Liver (tissue), 9 donors: ENCODE results near the gene INPP5A. TPM values are rescaled to one million over a fixed set of nuclear protein-coding genes. Genes with fewer than 3 reads are reported as not detected.

ENCODE experiments used
- DNase-seq: peaks from one replicate; pipeline ENCODE4 v3.0.0-alpha.2; 2017; ENCODE audit warnings: low spot score
- H3K27ac ChIP-seq, 2 donors: one replicate each; pipeline ENCODE4 v1.7.0; 2013; ENCODE audit warnings: inconsistent platforms in 2 of 2, low read length in 2 of 2, control low read depth in 1 of 2, low read depth in 1 of 2, mild to moderate bottlenecking in 1 of 2
- H3K27me3 ChIP-seq, 4 donors: one replicate each; pipeline versions ENCODE4 v1.6.1 to v1.7.0; 2013; ENCODE audit warnings: low read length in 3 of 4, inconsistent platforms in 1 of 4, mild to moderate bottlenecking in 1 of 4, moderate library complexity in 1 of 4; ENCODE audit not compliant: control insufficient read depth in 4 of 4, insufficient read depth in 4 of 4
- H3K36me3 ChIP-seq, 4 donors: one replicate each; pipeline versions ENCODE4 v1.6.1 to v1.7.0; 2013; ENCODE audit warnings: low read length in 3 of 4, mild to moderate bottlenecking in 3 of 4, low read depth in 1 of 4, moderate library complexity in 1 of 4; ENCODE audit not compliant: control insufficient read depth in 4 of 4, insufficient read depth in 3 of 4
- H3K4me1 ChIP-seq, 4 donors: one replicate each; pipeline versions ENCODE4 v1.6.1 to v1.7.0; 2013; ENCODE audit warnings: low read length in 3 of 4, mild to moderate bottlenecking in 3 of 4, moderate library complexity in 1 of 4; ENCODE audit not compliant: control insufficient read depth in 4 of 4, insufficient read depth in 4 of 4
- H3K4me3 ChIP-seq, 3 donors: one replicate each; pipeline versions ENCODE4 v1.6.1 to v1.7.0; 2013; ENCODE audit warnings: low read length in 3 of 3, control low read depth in 1 of 3, low read depth in 1 of 3, mild to moderate bottlenecking in 1 of 3
- H3K9ac ChIP-seq, 2 donors: one replicate each; pipeline ENCODE4 v1.7.0; 2013; ENCODE audit warnings: low read length in 2 of 2, mild to moderate bottlenecking in 2 of 2, moderate library complexity in 2 of 2, control low read depth in 1 of 2, low read depth in 1 of 2
- H3K9me3 ChIP-seq, 4 donors: one replicate each; pipeline versions ENCODE4 v1.6.1 to v1.7.0; 2013; ENCODE audit warnings: low read length in 3 of 4; ENCODE audit not compliant: control insufficient read depth in 4 of 4
- ATF3 ChIP-seq: IDR thresholded peaks from 2 replicates; pipeline ENCODE4 v1.6.1; 2016; ENCODE audit warnings: antibody characterized with exemption
- CTCF ChIP-seq: fragments of 150-350 bp; IDR thresholded peaks from 2 replicates; pipeline ENCODE4 v1.5.1; 2017; ENCODE audit warnings: improper control_type of control experiment, low read depth, low read length; ENCODE audit not compliant: missing input control
- EGR1 ChIP-seq, 2 donors: IDR thresholded peaks; 2 replicates each; pipeline ENCODE4 v1.6.1; 2016 to 2018; ENCODE audit warnings: antibody characterized with exemption in 2 of 2, low read depth in 2 of 2
- FOXA1 ChIP-seq: IDR thresholded peaks from 2 replicates; pipeline ENCODE4 v1.6.1; 2016; ENCODE audit warnings: antibody characterized with exemption
- FOXA2 ChIP-seq: IDR thresholded peaks from 2 replicates; pipeline ENCODE4 v1.6.1; 2016; ENCODE audit warnings: antibody characterized with exemption
- GABPA ChIP-seq, 2 donors: IDR thresholded peaks in 1 of 2; conservative IDR thresholded peaks in 1 of 2; 2 replicates each; pipeline ENCODE4 v1.6.1; 2016; ENCODE audit warnings: antibody characterized with exemption in 2 of 2, mild to moderate bottlenecking in 1 of 2, moderate library complexity in 1 of 2
- HNF4A ChIP-seq, 2 donors: conservative IDR thresholded peaks; 2 replicates each; pipeline ENCODE4 v1.6.1; 2016; ENCODE audit warnings: antibody characterized with exemption in 2 of 2, mild to moderate bottlenecking in 2 of 2
- HNF4G ChIP-seq: IDR thresholded peaks from 2 replicates; pipeline ENCODE4 v1.6.1; 2016; ENCODE audit warnings: antibody characterized with exemption
- JUND ChIP-seq, 2 donors: IDR thresholded peaks; 2 replicates each; pipeline ENCODE4 v1.6.1; 2016; ENCODE audit warnings: antibody characterized with exemption in 2 of 2
- MAX ChIP-seq: IDR thresholded peaks from 2 replicates; pipeline ENCODE4 v1.6.1; 2016; ENCODE audit warnings: antibody characterized with exemption
- REST ChIP-seq: IDR thresholded peaks from 2 replicates; pipeline ENCODE4 v1.6.1; 2016; ENCODE audit warnings: antibody characterized with exemption, mild to moderate bottlenecking
- RXRA ChIP-seq, 2 donors: IDR thresholded peaks; 2 replicates each; pipeline ENCODE4 v1.6.1; 2017 to 2018; ENCODE audit warnings: antibody characterized with exemption in 2 of 2, mild to moderate bottlenecking in 1 of 2
- SP1 ChIP-seq: IDR thresholded peaks from 2 replicates; pipeline ENCODE4 v1.6.1; 2018; ENCODE audit warnings: antibody characterized with exemption, mild to moderate bottlenecking
- YY1 ChIP-seq: IDR thresholded peaks from 2 replicates; pipeline ENCODE4 v1.6.1; 2016; ENCODE audit warnings: antibody characterized with exemption, mild to moderate bottlenecking
- WGBS: extraction: QIAGEN DNeasy Blood & Tissue Kit; methylation state at CpG from one replicate; pipeline ENCODE4 v1.1.7; 2013; 5-methylcytosine and 5-hydroxymethylcytosine counted together
- polyA plus RNA-seq, 2 donors: library from polyadenylated mRNA; stranded (reverse) in 1 of 2; unstranded in 1 of 2; fragments of 200-250 nt in 1 of 2; fragments of >200 nt in 1 of 2; fragmentation: Nextera tagmentation in 1 of 2; extraction: Ambion mirVana in 1 of 2; gene quantifications; one replicate each; pipeline versions ENCODE4 v1.2.1 to v1.2.3, GENCODE V29; 2013 to 2015
- total RNA-seq, 2 donors: library from RNA; depleted of rRNA; stranded (reverse); fragments of >200 nt; gene quantifications; one replicate each; pipeline ENCODE4 v1.2.3, GENCODE V29; 2014
- donor health status: healthy.
- donor health status: healthy.
- donor health status: healthy.
- donor health status: healthy.
- donor health status: healthy.

INPP5A gene
- total and polyA plus RNA-seq, 4 donors: 4.3 to 26.5 (median 10.9) TPM

GRCh38 chr10:132538031-132538789 lies 623 bp downstream of the INPP5A start:
- peaks cover 11 to 51% (median 41%) of the 10 kb centered on the region in 4 donors for H3K4me1 ChIP-seq
- H3K9ac ChIP-seq: peak overlapping the region; percentile 89 to 97
- no peak for DNase-seq
- no peaks in the 10 kb centered on the region for H3K27me3 ChIP-seq
- no peaks in the 10 kb centered on the region for H3K9me3 ChIP-seq
- H3K27ac ChIP-seq: peak overlapping the region; percentile 52 to 74
- 4% methylated on average over 42 of the region's 42 CpGs for WGBS
- TF ChIP-seq YY1 (no peak), ATF3 (no peak), FOXA1 (no peak), REST (no peak), RXRA (IDR thresholded peaks at IDR 0.05) (no peak), CTCF (no peak), MAX (no peak), EGR1 (IDR thresholded peaks at IDR 0.05; ENCODE audit: low read depth in 2 of 2) (no peak), GABPA (IDR thresholded peaks at IDR 0.05 in 1 of 2, conservative IDR thresholded peaks at IDR 0.05 in 1 of 2) (no peak), FOXA2 (no peak), HNF4A (conservative IDR thresholded peaks at IDR 0.05) (no peak)
- H3K36me3 ChIP-seq: no peaks in the 10 kb centered on the region
- peak overlapping the region; percentile 54 to 80 (median 75) for H3K4me3 ChIP-seq

- no peaks in the 10 kb centered on the region for H3K9me3 ChIP-seq
- TF ChIP-seq HNF4A (conservative IDR thresholded peaks at IDR 0.05): peak; percentile 23 to 40
- TF ChIP-seq HNF4G: peak; percentile 10
- TF ChIP-seq JUND (IDR thresholded peaks at IDR 0.05): no peak
- no peak for TF ChIP-seq SP1
- H3K4me1 ChIP-seq: peaks cover 11 to 51% (median 41%) of the 10 kb centered on the region in 4 donors
- H3K27ac ChIP-seq: peak overlapping the region; percentile 52 to 74
- H3K9ac ChIP-seq: peak overlapping the region; percentile 89 to 97
- 27% methylated on average over 2 of the region's 2 CpGs for WGBS
- no peaks in the 10 kb centered on the region for H3K27me3 ChIP-seq
- no peak for DNase-seq
- no peaks in the 10 kb centered on the region for H3K36me3 ChIP-seq
- H3K4me3 ChIP-seq: peak overlapping the region; percentile 54 to 80 (median 75)
These were observed 1.3 kb downstream of the INPP5A start for GRCh38 chr10:132538790-132539421.
